ENCODE measurements around the gene PCDHB6. TPM values are rescaled to one million over a fixed set of nuclear protein-coding genes. Genes with fewer than 3 reads are reported as not detected.
"Not testable (repeated sequence)": the region's sequence is repeated elsewhere in the genome, so short reads cannot be mapped to it uniquely, and the experiment has no call there.

PCDHB6 gene
- total RNA-seq, 2 experiments from 2014 or later, result not detected

GRCh38 chr5:141137346-141137745, 12.5 kb upstream of the PCDHB6 start:
- H3K4me1 Mint-ChIP-seq; CTCF ChIA-PET; H3K36me3 Mint-ChIP-seq; H3K9me3 Mint-ChIP-seq (ENCODE audit: low read depth); DNase-seq; H3K4me3 Mint-ChIP-seq; ATAC-seq; H3K27me3 Mint-ChIP-seq; H3K27ac Mint-ChIP-seq: not testable (repeated sequence)

GRCh38 chr5:141150224-141150992, 551 bp downstream of the PCDHB6 start:
- no peaks in the 10 kb centered on the region for H3K4me1 Mint-ChIP-seq
- H3K36me3 Mint-ChIP-seq, result peaks cover 6% of the 10 kb centered on the region
- H3K27ac Mint-ChIP-seq, result no peak overlapping the region
- DNase-seq, result no peak
- CTCF ChIA-PET, result no interaction called here
- H3K9me3 Mint-ChIP-seq (ENCODE audit: low read depth), result peaks cover 8% of the 10 kb centered on the region
- no peak overlapping the region for H3K4me3 Mint-ChIP-seq
- no peak for ATAC-seq
- H3K27me3 Mint-ChIP-seq, result no peaks in the 10 kb centered on the region

- Mint-ChIP-seq H3K27ac (no peak overlapping the region), H3K27me3 (no peaks in the 10 kb centered on the region), H3K9me3 (ENCODE audit: low read depth) (peaks cover 8% of the 10 kb centered on the region), H3K36me3 (peaks cover 6% of the 10 kb centered on the region), H3K4me3 (no peak overlapping the region), H3K4me1 (no peaks in the 10 kb centered on the region)
- CTCF ChIA-PET, result no interaction called here
- no peak for ATAC-seq
- no peak for DNase-seq
Measured at GRCh38 chr5:141150993-141151325, 1.1 kb downstream of the PCDHB6 start.

- H3K4me1 Mint-ChIP-seq; DNase-seq; H3K9me3 Mint-ChIP-seq (ENCODE audit: low read depth); CTCF ChIA-PET; H3K27me3 Mint-ChIP-seq; H3K36me3 Mint-ChIP-seq; H3K27ac Mint-ChIP-seq; H3K4me3 Mint-ChIP-seq; ATAC-seq: not testable (repeated sequence)
Measured at GRCh38 chr5:141151632-141152031, 1.8 kb downstream of the PCDHB6 start.

- H3K36me3 Mint-ChIP-seq, CTCF ChIA-PET, H3K27ac Mint-ChIP-seq, H3K27me3 Mint-ChIP-seq, DNase-seq, H3K4me3 Mint-ChIP-seq, H3K4me1 Mint-ChIP-seq, ATAC-seq: not testable (repeated sequence)
- H3K9me3 Mint-ChIP-seq (ENCODE audit: low read depth), result peaks cover 11% of the 10 kb centered on the region
Measured at GRCh38 chr5:141152096-141152495, 2.2 kb downstream of the PCDHB6 start.

- H3K27ac Mint-ChIP-seq, result no peak overlapping the region
- no peak overlapping the region for H3K4me3 Mint-ChIP-seq
- H3K4me1 Mint-ChIP-seq, result no peaks in the 10 kb centered on the region
- peaks cover 12% of the 10 kb centered on the region for H3K9me3 Mint-ChIP-seq (ENCODE audit: low read depth)
- CTCF ChIA-PET, result no interaction called here
- no peak for ATAC-seq
- no peak for DNase-seq
- peaks cover 6% of the 10 kb centered on the region for H3K36me3 Mint-ChIP-seq
- no peaks in the 10 kb centered on the region for H3K27me3 Mint-ChIP-seq
Measured at GRCh38 chr5:141155540-141156374, 5.9 kb downstream of the PCDHB6 start.

- CTCF ChIA-PET; ATAC-seq; H3K9me3 Mint-ChIP-seq (ENCODE audit: low read depth); H3K4me1 Mint-ChIP-seq; H3K36me3 Mint-ChIP-seq; H3K4me3 Mint-ChIP-seq; DNase-seq; H3K27me3 Mint-ChIP-seq; H3K27ac Mint-ChIP-seq: not testable (repeated sequence)
Measured at GRCh38 chr5:141157356-141157755, 7.5 kb downstream of the PCDHB6 start.

GRCh38 chr5:141157901-141158300, 8.0 kb downstream of the PCDHB6 start:
- not testable (repeated sequence) for DNase-seq

GRCh38 chr5:141172381-141173204, 22.7 kb downstream of the PCDHB6 start, which contains the start of gene PCDHB7:
Gene PCDHB7, plus strand, starts transcription at chr5:141172644. Its CDS starts 192 bp downstream, at chr5:141172836.
- Mint-ChIP-seq H3K36me3 (peaks cover 3% of the 10 kb centered on the region), H3K27me3 (peaks cover 5% of the 10 kb centered on the region), H3K9me3 (ENCODE audit: low read depth) (peaks cover 9% of the 10 kb centered on the region), H3K4me1 (no peaks in the 10 kb centered on the region), H3K4me3 (no peak within 1 kb of the TSS), H3K27ac (no peak within 1 kb of the TSS)
- CTCF ChIA-PET, result no interaction called here
- no peak for DNase-seq
- no peak for ATAC-seq

More at GRCh38 chr5:141157901-141158300, 8.0 kb downstream of the PCDHB6 start:
- H3K27me3 Mint-ChIP-seq; H3K9me3 Mint-ChIP-seq (ENCODE audit: low read depth); CTCF ChIA-PET; ATAC-seq; H3K4me1 Mint-ChIP-seq; H3K27ac Mint-ChIP-seq; H3K4me3 Mint-ChIP-seq; H3K36me3 Mint-ChIP-seq: not testable (repeated sequence)

- H3K4me1 Mint-ChIP-seq; H3K27me3 Mint-ChIP-seq; H3K27ac Mint-ChIP-seq; DNase-seq; H3K36me3 Mint-ChIP-seq; ATAC-seq; CTCF ChIA-PET; H3K4me3 Mint-ChIP-seq; H3K9me3 Mint-ChIP-seq (ENCODE audit: low read depth): not testable (repeated sequence)
Measured at GRCh38 chr5:141174291-141175104, 24.6 kb downstream of the PCDHB6 start.

- no peak overlapping the region for H3K4me3 Mint-ChIP-seq
- CTCF ChIA-PET, result no interaction called here
- ATAC-seq (no peak), DNase-seq (no peak)
- peaks cover 9% of the 10 kb centered on the region for H3K9me3 Mint-ChIP-seq (ENCODE audit: low read depth)
- peaks cover 5% of the 10 kb centered on the region for H3K27me3 Mint-ChIP-seq
- H3K36me3 Mint-ChIP-seq, result peaks cover 3% of the 10 kb centered on the region
- H3K27ac Mint-ChIP-seq, result no peak overlapping the region
- H3K4me1 Mint-ChIP-seq, result no peaks in the 10 kb centered on the region
Measured at GRCh38 chr5:141175933-141176332, 26.1 kb downstream of the PCDHB6 start.

GRCh38 chr5:141177577-141178191, 27.8 kb downstream of the PCDHB6 start, which contains the start of gene PCDHB8:
Gene PCDHB8, plus strand, starts transcription at chr5:141177790. Its CDS starts 245 bp downstream, at chr5:141178035.
- H3K27me3 Mint-ChIP-seq, result peaks cover 11% of the 10 kb centered on the region
- not testable (repeated sequence) for DNase-seq; ATAC-seq; H3K4me3 Mint-ChIP-seq; H3K36me3 Mint-ChIP-seq; H3K27ac Mint-ChIP-seq; H3K9me3 Mint-ChIP-seq (ENCODE audit: low read depth); H3K4me1 Mint-ChIP-seq
- CTCF ChIA-PET, result interaction anchor here (0.8 to 1.1 kb wide), 3 partner anchors 189 to 336 kb away, joined by 3 read pairs; no protein-coding TSS in a partner anchor

Data from activated CD8-positive, alpha-beta memory T cell treated with anti-CD3 and anti-CD28 coated beads, Interleukin-2, amount 10 ng/mL, durations not matched to agents 7 days and 5 days (primary cell).